Hematopoietic multipotent progenitor cell treated with erythropoietin and hydrocortisone succinate and interleukin-3 and kit ligand, for 8 days (in vitro differentiated cells): ENCODE measurements around the gene UVRAG.

Experiments
- DNase-seq: peaks from one replicate; pipeline ENCODE4 v3.0.0-alpha.2; 2015

Gene UVRAG

DNA sequence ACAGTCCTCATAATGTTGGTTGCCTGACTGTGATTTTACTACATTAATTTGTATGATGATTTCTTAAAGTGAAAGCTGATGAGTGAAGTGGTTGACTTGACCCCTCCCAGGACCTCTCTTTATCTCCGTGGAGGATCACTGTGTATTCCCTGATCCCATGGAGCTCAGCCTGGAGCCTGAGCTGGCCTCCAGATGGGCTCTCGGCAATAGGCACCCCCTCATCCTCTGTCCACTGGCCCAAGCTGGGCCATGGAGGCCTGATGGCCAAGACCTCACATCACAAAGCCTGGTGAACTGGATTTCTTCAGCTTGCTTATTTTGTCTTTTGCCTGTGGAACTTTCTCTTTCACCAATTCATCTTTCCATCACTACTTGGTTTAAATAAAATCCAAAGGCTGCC lies 316.1 kb downstream of the UVRAG start:
- no peak for DNase-seq

- no peak for DNase-seq
These were observed 316.9 kb downstream of the UVRAG start for GRCh38 chr11:76131671-76132631.

GRCh38 chr11:76134239-76134638 lies 319.2 kb downstream of the UVRAG start:
- DNase-seq: no peak

GRCh38 chr11:76135491-76135890 lies 320.5 kb downstream of the UVRAG start:
- DNase-seq: no peak

GRCh38 chr11:76139314-76139713 lies 324.3 kb downstream of the UVRAG start:
- DNase-seq: no peak

DNA sequence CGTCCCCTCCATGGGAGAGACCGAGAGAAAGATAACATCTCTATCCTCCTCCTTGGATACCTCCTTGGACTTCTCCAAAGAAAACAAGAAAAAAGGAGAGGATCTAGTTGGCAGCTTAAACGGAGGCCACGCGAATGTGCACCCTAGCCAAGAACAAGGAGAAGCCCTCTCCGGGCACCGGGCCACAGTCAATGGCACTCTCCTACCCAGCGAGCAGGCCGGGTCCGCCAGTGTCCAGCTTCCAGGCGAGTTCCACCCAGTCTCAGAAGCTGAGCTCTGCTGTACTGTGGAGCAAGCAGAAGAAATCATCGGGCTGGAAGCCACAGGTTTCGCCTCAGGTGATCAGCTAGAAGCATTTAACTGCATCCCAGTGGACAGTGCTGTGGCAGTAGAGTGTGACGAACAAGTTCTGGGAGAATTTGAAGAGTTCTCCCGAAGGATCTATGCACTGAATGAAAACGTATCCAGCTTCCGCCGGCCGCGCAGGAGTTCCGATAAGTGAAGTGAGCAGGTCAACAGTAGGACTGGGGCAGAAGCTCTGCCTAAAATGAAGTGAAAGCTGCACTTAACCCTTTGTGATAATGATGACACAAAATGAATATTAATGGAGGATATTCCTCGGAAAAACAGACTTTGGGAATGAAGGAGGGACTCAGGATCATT lies 326.0 kb downstream of the UVRAG start:
- DNase-seq: no peak

DNA sequence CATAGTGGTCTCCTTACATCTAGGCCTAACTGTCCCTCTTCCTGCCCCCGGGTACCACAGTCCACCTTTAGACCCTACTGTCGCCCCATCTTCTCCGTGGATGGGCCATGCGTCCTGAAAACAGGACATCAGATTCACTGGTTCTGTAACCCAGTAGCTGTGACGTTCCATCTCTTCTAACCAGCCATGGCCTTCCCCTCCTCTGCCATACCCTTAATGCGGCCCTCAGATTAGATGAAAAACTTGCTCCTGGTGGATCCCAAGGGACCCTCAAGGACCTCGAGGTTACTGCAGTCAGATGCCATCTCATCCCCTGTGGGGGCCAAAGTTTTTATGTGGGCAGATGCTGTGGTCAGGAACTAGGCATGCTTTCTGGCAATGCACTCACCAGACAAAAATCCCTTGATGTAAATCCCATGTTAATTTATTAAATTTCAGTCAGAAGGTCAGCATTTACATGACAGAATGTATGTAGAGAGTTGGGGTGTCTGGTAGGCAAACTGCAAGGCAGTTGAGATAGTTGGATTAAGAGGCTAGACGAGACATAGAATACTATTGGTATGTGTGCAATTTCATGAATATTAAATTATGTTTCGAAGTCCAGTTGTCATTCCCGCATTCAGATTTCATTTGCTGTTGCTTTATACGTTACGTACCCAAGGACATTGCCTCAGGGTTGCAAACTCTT lies 327.0 kb downstream of the UVRAG start:
- no peak for DNase-seq

- DNase-seq: no peak
These were observed 328.3 kb downstream of the UVRAG start for GRCh38 chr11:76143274-76143673.

- DNase-seq: no peak
These were observed 332.2 kb downstream of the UVRAG start for GRCh38 chr11:76147106-76147740.

- no peak for DNase-seq
These were observed 333.2 kb downstream of the UVRAG start for GRCh38 chr11:76148231-76148630.

DNA sequence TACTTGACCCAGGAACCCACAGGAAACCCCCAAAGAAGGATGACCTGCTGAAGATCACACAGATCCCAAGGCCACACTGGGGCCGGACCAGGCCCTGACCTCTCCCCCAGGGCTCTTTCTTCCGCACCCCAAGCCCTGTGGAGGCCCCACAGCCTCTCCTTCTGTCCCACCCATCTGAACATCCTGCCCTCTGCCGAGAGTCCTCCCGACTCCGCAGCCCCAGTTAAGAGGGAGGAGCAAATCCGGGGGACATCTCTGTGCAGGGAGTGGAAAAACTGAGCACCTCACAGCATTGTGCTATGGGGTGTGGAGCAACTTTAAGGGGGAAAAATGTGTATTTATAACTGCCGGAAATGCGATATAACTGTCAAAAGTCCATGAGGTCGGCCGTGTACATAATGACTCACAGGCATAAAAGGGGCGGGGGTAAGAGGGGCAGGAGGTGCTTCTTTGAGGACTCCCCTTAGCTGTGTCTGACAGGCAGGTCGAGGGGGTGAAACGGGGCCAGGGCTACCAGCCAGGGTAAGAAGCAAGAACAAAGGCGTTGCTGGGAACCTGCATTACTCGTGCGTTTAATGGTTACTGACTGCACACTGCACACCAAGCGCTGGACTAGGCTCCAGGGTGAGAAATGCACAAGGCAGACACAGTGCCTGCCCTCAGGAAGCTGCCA lies 334.1 kb downstream of the UVRAG start:
- no peak for DNase-seq

GRCh38 chr11:76149713-76150112 lies 334.7 kb downstream of the UVRAG start:
- DNase-seq: no peak

- no peak for DNase-seq
These were observed 335.1 kb downstream of the UVRAG start for GRCh38 chr11:76150141-76150540.

- no peak for DNase-seq
These were observed 336.6 kb downstream of the UVRAG start for GRCh38 chr11:76151556-76152085.

- peak; percentile 85 for DNase-seq
These were observed 337.2 kb downstream of the UVRAG start for GRCh38 chr11:76152086-76152681.

DNA sequence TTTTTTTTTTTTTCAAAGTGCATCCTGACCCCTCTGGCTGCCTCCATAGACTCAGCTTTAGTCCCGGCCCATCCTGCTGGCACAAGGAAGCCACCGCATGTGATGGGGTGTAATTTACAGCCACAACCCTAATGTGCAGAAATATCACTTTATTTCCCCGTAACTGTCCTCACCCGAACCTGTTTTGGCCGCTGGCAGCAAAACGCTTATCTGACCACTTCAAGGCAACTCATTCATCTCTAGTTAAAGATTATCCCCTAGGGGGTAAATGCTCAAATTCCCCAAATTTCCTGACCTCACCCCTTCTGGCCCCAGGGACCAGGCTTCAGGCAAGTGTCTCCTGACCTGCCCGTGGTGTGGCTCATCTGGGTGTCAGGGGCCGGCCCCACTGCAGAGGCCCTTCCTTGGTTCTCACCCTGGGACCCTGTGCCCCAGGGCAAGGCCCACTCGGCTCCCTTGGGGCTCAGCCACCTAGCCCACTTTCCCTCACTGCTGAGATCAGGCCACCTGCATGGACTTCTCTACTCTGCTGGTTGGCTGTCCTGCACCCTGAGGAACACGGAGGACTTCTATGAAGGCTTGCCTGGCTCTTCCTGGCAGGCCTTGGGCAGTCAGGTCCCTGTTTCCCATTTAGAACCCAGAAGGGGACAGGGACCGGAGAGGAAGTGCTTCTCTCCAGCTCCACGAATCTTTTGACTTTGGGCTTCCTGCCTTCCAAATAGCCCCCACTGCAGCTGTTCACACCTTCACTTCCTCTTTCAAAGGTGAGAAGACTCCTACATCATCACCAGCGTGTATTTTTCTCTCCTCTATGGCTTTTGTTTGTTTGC lies 337.9 kb downstream of the UVRAG start:
- peak; percentile 14 for DNase-seq

DNA sequence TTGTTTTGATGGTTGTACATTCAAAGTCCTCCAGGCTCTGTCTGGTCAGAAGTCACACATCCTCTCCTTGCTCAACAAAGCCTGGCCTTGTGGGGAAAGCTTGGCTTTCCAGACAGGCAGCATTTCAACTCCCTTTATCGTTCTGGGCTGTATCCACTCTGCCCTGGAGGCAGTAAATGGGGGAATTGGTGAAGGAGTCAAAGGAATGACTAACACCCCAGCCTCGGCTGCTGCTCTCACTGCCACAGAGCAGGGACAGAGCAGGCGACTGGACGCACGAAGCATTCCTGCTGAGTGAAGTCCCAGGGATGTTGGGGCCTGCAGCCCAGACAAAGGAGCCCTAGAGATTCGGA lies 338.5 kb downstream of the UVRAG start:
- no peak for DNase-seq

- no peak for DNase-seq
These were observed 340.7 kb downstream of the UVRAG start for GRCh38 chr11:76155500-76156227.

DNA sequence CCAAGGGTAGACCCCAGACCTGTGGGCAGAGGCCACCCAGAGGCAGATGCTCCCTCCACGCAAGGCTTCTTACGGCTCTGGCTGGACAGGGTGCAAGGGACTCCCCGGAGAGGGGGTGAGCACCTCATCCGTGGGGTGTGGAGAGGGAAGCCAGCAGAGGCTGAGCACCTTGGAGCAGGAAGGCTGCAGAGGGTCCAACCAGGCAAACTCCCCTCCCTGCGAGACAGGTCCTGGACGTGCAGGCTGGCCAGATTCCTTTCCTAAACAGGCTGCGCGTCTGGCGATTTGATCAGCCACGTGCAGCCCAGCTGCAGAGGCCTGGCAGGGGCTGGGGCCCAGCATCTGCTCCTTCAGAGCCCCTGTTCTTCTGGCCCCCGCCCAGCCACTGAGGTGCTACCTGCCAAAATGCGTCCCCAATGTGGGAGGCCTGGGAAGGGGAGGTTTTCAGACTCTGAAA lies 342.0 kb downstream of the UVRAG start:
- no peak for DNase-seq

DNA sequence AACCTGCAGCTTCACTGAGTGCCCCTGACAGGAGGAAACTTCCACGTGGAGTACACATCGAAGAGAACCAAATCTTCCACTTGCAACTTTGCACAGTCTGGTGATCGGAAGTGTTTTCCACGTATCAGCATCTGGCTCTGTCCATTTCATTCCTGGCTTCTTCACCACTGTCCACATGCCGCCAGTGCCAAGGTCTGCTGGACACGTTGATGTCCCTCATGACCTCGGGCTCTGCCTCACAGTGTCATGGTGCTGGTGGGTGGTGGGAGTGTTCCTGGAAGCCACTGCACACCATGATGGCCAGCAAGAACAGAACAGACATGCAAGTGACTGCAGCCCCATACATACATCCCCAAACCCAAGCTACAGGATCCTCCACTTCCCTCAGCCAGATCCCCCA lies 342.9 kb downstream of the UVRAG start:
- DNase-seq: no peak
